A549 treated with ZK216348 at 1 μM for 4 hours (cell line): ENCODE results near the gene IRS4. TPM values are rescaled to one million over a fixed set of nuclear protein-coding genes. Genes with fewer than 3 reads are reported as not detected.

Experiments used
- total RNA-seq: library from RNA; stranded (reverse); fragments of 200-300 nt; extraction: Qiagen RNA extraction; gene quantifications from 5 replicates; pipeline ENCODE4 v1.2.3, GENCODE V29; 2022; ENCODE audit warnings: low read depth

IRS4 gene
- 0.04 TPM in 1 of 5 replicates, not detected in the others for total RNA-seq

GRCh38 chrX:108736509-108737479, at the start of gene IRS4:
IRS4 (minus strand) TSS chrX:108736563.

